Right lobe of liver (tissue), 6 donors: Measurements from ENCODE around the gene SERP2. TPM values are rescaled to one million over a fixed set of nuclear protein-coding genes. Genes with fewer than 3 reads are reported as not detected.

Source experiments
- ATAC-seq, 4 donors: fragments of 200-7000 bp; cut with Tn5 transposase; one replicate each; pipeline ENCODE4 v1.9.1; 2020; ENCODE audit warnings: mild to moderate bottlenecking in 4 of 4, moderate library complexity in 4 of 4
- DNase-seq, 3 donors: peaks; one replicate each; pipeline ENCODE4 v3.0.0-alpha.2; 2020
- H3K27ac ChIP-seq, 3 donors: fragments of 200-600 bp; one replicate each; pipeline ENCODE4 v1.8.0; 2022
- H3K27me3 ChIP-seq, 2 donors: fragments of 200-600 bp; one replicate each; pipeline ENCODE4 v1.8.0; 2022
- H3K36me3 ChIP-seq, 4 donors: fragments of 200-600 bp; sonication (generic) in 1 of 4; one replicate each; pipeline versions ENCODE4 v1.5.1 to v1.8.0; 2017 to 2022; ENCODE audit warnings: control low read depth in 1 of 4
- H3K4me1 ChIP-seq, 4 donors: fragments of 200-600 bp; sonication (generic) in 1 of 4; one replicate each; pipeline versions ENCODE4 v1.5.1 to v1.8.0; 2017 to 2022; ENCODE audit warnings: control low read depth in 1 of 4
- H3K4me3 ChIP-seq, 3 donors: fragments of 200-600 bp; one replicate each; pipeline ENCODE4 v1.8.0; 2022
- H3K9me3 ChIP-seq, 4 donors: fragments of 200-600 bp; sonication (generic) in 1 of 4; one replicate each; pipeline versions ENCODE4 v1.5.1 to v1.8.0; 2017 to 2022; ENCODE audit warnings: control low read depth in 1 of 4
- POLR2A ChIP-seq: fragments of 450-650 bp; IDR thresholded peaks from one replicate; pipeline ENCODE4 v1.6.1; 2017; ENCODE audit warnings: antibody characterized with exemption, mild to moderate bottlenecking
- WGBS: methylation state at CpG from one replicate; pipeline ENCODE4 v1.1.6; 2018; ENCODE audit warnings: low coverage, low lambda C conversion rate; ENCODE audit not compliant: insufficient coverage; ENCODE audit errors: missing lambda C conversion rate; 5-methylcytosine and 5-hydroxymethylcytosine counted together
- intact Hi-C, 2 donors: fragments of 100-400 bp; cut with DNase I; formaldehyde crosslinking; loops; one replicate each; pipeline versions ENCODE4 v1.11.2 to v1.14.1; 2022
- total RNA-seq, 6 experiments: library from RNA; depleted of rRNA in 2 of 6; stranded (reverse); fragments of >200 nt in 2 of 6; fragmentation: NEBNext Ultra II Directional in 3 of 6; extraction: Animal tissue kit (Norgen Biotek cat#: 25700) in 3 of 6; gene quantifications; one replicate each; pipeline versions ENCODE4 v1.1.0 to v1.2.4, GENCODE V29; 2016 to 2023
- TF ChIP-seq, protein P1 (sequence below), 4 donors: fragments of 200-600 bp in 3 of 4; fragments of 450-650 bp in 1 of 4; IDR thresholded peaks; one replicate each; pipeline versions ENCODE4 v1.5.1 to v1.8.0; 2016 to 2022; ENCODE audit warnings: antibody characterized with exemption in 4 of 4, mild to moderate bottlenecking in 2 of 4
- donor health status: DM: no; HTN: yes; CAD: no.
- donor health status: DM: no; HTN: no; CAD: no.
- donor health status: DM: no; HTN: no; CAD: no.
- donor health status: DM: no; HTN: yes; CAD: no.
- donor health status: DM: no; HTN: yes; CAD: no.

Gene SERP2
- total RNA-seq, 6 experiments from 2014 or later = 2.1 to 9.0 (median 2.8) TPM

DNA sequence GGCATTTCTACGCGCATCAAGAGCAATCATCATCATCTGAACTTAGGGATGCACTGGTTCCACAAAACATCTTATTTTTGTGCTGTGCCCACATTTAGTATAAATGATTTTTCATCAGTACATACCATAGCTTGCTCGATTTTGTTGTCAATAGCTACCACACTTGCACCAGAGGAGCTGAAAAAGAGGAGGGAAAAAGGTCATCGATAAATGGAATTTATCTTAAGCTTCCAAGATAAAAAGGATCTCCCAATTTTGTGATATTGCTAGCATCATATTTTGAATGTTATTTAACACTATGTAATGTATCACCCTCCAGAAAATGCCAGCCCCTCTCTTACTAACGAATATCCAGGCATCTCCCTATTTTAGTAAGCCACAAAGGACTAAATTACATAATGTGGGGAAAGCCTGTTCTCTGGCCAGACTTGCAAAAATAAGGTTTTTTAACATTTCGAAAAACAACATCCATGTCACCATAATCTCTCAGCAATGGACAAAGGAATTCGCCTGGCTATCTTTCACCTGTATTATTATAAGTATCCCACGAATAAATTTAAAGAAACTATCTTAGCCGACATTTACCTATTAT, 62.4 kb downstream of the SERP2 start:
- H3K27me3 ChIP-seq = no peaks in the 10 kb centered on the region
- peaks cover 0 to 27% (median 7%) of the 10 kb centered on the region in 4 donors for H3K4me1 ChIP-seq
- H3K4me3 ChIP-seq = peak overlapping the region; percentile 63 to 71 (median 69)
- H3K9me3 ChIP-seq = no peaks in the 10 kb centered on the region
- 3% methylated on average over 9 of the region's 9 CpGs for WGBS
- peak overlapping the region; percentile 98 to 100 (median 99) for H3K27ac ChIP-seq
- TF ChIP-seq POLR2A = no peak
- TF ChIP-seq, protein P1, sequence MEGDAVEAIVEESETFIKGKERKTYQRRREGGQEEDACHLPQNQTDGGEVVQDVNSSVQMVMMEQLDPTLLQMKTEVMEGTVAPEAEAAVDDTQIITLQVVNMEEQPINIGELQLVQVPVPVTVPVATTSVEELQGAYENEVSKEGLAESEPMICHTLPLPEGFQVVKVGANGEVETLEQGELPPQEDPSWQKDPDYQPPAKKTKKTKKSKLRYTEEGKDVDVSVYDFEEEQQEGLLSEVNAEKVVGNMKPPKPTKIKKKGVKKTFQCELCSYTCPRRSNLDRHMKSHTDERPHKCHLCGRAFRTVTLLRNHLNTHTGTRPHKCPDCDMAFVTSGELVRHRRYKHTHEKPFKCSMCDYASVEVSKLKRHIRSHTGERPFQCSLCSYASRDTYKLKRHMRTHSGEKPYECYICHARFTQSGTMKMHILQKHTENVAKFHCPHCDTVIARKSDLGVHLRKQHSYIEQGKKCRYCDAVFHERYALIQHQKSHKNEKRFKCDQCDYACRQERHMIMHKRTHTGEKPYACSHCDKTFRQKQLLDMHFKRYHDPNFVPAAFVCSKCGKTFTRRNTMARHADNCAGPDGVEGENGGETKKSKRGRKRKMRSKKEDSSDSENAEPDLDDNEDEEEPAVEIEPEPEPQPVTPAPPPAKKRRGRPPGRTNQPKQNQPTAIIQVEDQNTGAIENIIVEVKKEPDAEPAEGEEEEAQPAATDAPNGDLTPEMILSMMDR (IDR thresholded peaks at IDR 0.05) = no peak
- H3K36me3 ChIP-seq = peaks cover 0 to 16% (median 0%) of the 10 kb centered on the region in 4 donors
- ATAC-seq = no peak
- DNase-seq = no peak
- intact Hi-C loops = no loop called here

DNA sequence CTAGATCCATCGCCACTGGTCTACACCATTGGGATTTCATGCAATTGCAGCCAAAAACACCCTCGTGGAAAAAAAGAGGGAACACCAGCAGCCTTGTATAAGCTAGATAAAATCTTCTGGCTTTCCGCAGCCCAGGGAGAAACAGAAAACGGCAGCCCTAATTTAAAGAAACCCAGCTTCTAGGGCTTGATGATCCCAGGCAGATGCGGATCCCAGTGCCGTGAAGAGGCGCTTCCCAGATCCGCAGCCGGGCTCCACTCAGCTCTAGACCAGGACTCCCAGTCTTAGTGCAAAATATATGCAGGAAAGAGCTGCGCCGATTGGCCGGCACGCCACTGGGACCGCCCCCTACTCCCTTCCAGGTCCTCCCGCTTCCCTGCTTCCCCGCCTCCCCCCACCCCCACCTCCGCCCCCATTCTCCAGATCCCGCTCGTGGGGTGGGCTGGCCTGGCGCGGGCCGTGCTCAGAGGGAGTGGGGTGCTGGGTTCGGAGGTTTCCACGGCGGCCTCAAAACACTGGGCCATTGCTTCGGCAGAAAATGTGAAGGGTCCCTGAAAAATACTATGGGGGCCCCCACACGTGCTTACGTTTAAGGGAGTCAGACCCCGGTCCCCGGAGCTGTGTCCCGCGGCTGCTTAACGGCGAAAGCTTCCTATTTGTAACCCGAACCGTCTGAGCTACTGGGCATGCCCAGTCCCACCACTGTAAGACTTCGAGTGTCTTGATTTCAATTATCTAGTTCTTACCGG, 63.1 kb downstream of the SERP2 start:
- peak overlapping the region; percentile 98 to 100 (median 99) for H3K27ac ChIP-seq
- intact Hi-C loops = no loop called here
- 1% methylated on average over 25 of the region's 38 CpGs for WGBS

DNA sequence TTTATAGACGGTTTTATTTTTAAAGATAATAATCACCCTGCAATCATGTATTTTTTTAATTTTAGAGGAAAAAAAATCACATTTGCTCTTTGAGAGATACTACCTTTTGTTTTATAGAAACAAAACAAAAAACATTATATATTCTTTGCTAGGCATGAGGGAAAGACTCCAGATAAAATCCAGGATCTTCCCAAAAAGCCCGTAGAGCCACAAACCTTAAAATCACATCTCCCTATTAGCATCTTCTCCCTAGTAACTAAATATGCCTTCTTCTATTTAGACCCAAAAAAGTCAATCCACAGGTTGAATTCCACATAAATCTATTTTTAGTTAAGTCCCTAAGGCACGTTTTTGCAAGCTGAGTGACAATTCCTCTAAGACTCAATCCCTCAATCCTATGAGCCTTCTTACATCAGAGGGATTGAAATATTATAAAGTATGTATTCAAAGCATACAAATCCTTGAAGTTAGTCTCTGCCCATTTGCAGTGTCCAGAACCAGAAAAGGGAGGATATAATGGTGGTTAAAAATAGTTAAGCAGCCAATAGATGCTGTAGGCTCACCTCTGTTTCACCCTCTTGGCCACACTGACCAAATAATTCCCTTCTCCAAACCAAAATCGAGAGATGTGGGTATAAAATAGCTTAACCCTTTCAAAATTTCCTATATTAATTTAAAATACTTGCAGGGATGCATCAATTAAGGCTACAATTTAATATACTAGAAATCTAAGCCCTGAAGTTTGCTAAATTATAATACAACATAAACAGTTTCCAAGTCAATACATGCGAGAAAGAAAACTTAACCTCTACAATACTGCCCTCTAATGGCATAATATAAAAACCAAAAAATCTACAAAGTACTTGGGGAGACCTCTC, 64.0 kb downstream of the SERP2 start:
- TF ChIP-seq, protein P1 (IDR thresholded peaks at IDR 0.05) = peak; percentile 54 to 63 (median 57)
- no peak for TF ChIP-seq POLR2A
- ATAC-seq = peak in 2 of 4 donors; percentile 11 to 12
- H3K4me3 ChIP-seq = peak overlapping the region; percentile 46 to 71 (median 69)

More for the DNA sequence above, 63.1 kb downstream of the SERP2 start:
- peak; percentile 85 to 93 (median 86) for ATAC-seq
- H3K9me3 ChIP-seq = no peaks in the 10 kb centered on the region
- H3K27me3 ChIP-seq = no peaks in the 10 kb centered on the region
- peak; percentile 95 to 97 (median 97) for DNase-seq
- peak overlapping the region; percentile 63 to 71 (median 69) for H3K4me3 ChIP-seq
- H3K36me3 ChIP-seq = peaks cover 0 to 16% (median 0%) of the 10 kb centered on the region in 4 donors
- TF ChIP-seq, protein P1 (IDR thresholded peaks at IDR 0.05) = no peak
- TF ChIP-seq POLR2A = peak; percentile 99
- peaks cover 0 to 22% (median 4%) of the 10 kb centered on the region in 4 donors for H3K4me1 ChIP-seq

DNA sequence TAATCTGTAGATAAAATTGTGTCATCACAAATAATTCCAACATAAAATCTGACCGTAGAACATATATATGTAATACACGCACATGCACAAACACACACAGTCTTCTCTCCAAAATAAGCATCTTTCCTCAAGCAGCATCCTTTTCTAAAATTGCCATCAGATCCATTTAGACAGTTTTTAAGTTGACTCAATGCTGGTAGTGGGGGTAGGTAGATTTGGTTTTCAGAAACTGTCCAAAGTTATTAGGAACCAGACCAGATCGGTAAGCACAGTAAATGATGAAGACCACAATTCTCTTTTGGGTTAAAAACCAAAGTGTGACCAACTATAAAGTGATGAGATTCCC, 64.6 kb downstream of the SERP2 start:
- no peak overlapping the region for H3K27ac ChIP-seq
- ATAC-seq (no peak), DNase-seq (no peak)
- TF ChIP-seq, protein P1 (IDR thresholded peaks at IDR 0.05) = no peak
- TF ChIP-seq POLR2A = no peak
- peaks cover 0 to 11% (median 0%) of the 10 kb centered on the region in 4 donors for H3K36me3 ChIP-seq
- H3K9me3 ChIP-seq = no peaks in the 10 kb centered on the region
- intact Hi-C loops = no loop called here
- no peaks in the 10 kb centered on the region for H3K27me3 ChIP-seq
- peaks cover 0 to 22% (median 3%) of the 10 kb centered on the region in 4 donors for H3K4me1 ChIP-seq
- 4% methylated on average over 3 of the region's 3 CpGs for WGBS
- H3K4me3 ChIP-seq = no peak overlapping the region

More for the DNA sequence above, 64.0 kb downstream of the SERP2 start:
- H3K27me3 ChIP-seq = no peaks in the 10 kb centered on the region
- peaks cover 0 to 22% (median 3%) of the 10 kb centered on the region in 4 donors for H3K4me1 ChIP-seq
- H3K9me3 ChIP-seq = no peaks in the 10 kb centered on the region
- H3K36me3 ChIP-seq = peaks cover 0 to 16% (median 0%) of the 10 kb centered on the region in 4 donors
- H3K27ac ChIP-seq = peak overlapping the region; percentile 79 to 100 (median 98)
- no peak for DNase-seq
- intact Hi-C loops = no loop called here
- WGBS = 2% methylated on average over 5 of the region's 5 CpGs
